GM19467 (cell line): Measurements from ENCODE around the gene TMEM11.

Experiments
- ATAC-seq: cut with Tn5 transposase; IDR thresholded peaks from one replicate; pipeline ENCODE4 v1.9.1; 2021; ENCODE audit warnings: mild to moderate bottlenecking, moderate library complexity; ENCODE audit not compliant: unreplicated experiment

TMEM11 gene

GRCh38 chr17:21164216-21164615 lies 49.7 kb downstream of the TMEM11 start:
- ATAC-seq = no peak

GRCh38 chr17:21163101-21163500 lies 50.9 kb downstream of the TMEM11 start:
- ATAC-seq = no peak

GRCh38 chr17:21162394-21162775 lies 51.6 kb downstream of the TMEM11 start:
- no peak for ATAC-seq

GRCh38 chr17:21161498-21162393 lies 52.2 kb downstream of the TMEM11 start:
- ATAC-seq = no peak

GRCh38 chr17:21160401-21160800 lies 53.6 kb downstream of the TMEM11 start:
- ATAC-seq = no peak

- ATAC-seq = no peak
These were observed 56.2 kb downstream of the TMEM11 start for GRCh38 chr17:21157586-21158370.

- no peak for ATAC-seq
These were observed 61.2 kb downstream of the TMEM11 start for GRCh38 chr17:21152731-21153130.

GRCh38 chr17:21149621-21150020 lies 64.3 kb downstream of the TMEM11 start:
- no peak for ATAC-seq
